ENCODE data around the gene MSN.

Gene MSN

GRCh38 chrX:65712005-65712806 is 44.8 kb downstream of the MSN start:
- ChIA-PET POLR2A (no interaction called here), CTCF (interaction anchor here (0.7 kb wide), 1 partner anchor 12 kb away, joined by 5 read pairs; no protein-coding TSS in a partner anchor)
- peaks cover 0 to 2% of the 10 kb centered on the region in 2 experiments; a peak in 2 of 3 replicates for H3K36me3 ChIP-seq (ENCODE audit: control insufficient read depth in 2 of 2, insufficient read depth in 1 of 2, low read length in 2 of 2)
- no peak overlapping the region for H3K27ac ChIP-seq (ENCODE audit: extremely low read depth, low read depth, low read length)
- H3K9me3 ChIP-seq (ENCODE audit: control insufficient read depth, insufficient read depth, low read depth, low read length) = no peaks in the 10 kb centered on the region; the same call in none of the 2 replicates
- no peaks in the 10 kb centered on the region for H3K4me1 ChIP-seq (ENCODE audit: control insufficient read depth, insufficient read depth, low read length)
- no peak for TF ChIP-seq SALL2 (tag by site-specific recombination; IDR thresholded peaks at IDR 0.05; ENCODE audit: borderline replicate concordance)
- TF ChIP-seq ZNF580 (tag by site-specific recombination; IDR thresholded peaks at IDR 0.05) = no peak
- TF ChIP-seq ZNF394 (tag by site-specific recombination; IDR thresholded peaks at IDR 0.05; ENCODE audit: borderline replicate concordance) = no peak
- TF ChIP-seq ZNF16 (tag by site-specific recombination; IDR thresholded peaks at IDR 0.05; ENCODE audit: low read depth) = no peak
- TF ChIP-seq ZSCAN30 (tag by site-specific recombination; IDR thresholded peaks at IDR 0.05) = no peak
- no peak for TF ChIP-seq ZNF426 (tag by site-specific recombination; IDR thresholded peaks at IDR 0.05)
- no peak for TF ChIP-seq SCRT2 (tag by site-specific recombination; IDR thresholded peaks at IDR 0.05)
- TF ChIP-seq OSR2 (tag by site-specific recombination; IDR thresholded peaks at IDR 0.05) = no peak
- no peak for TF ChIP-seq ZNF449 (tag by site-specific recombination; IDR thresholded peaks at IDR 0.05)
- no peak for TF ChIP-seq ZNF544 (tag by site-specific recombination; IDR thresholded peaks at IDR 0.05)
- TF ChIP-seq ZNF202 (tag by site-specific recombination; IDR thresholded peaks at IDR 0.05; ENCODE audit: borderline replicate concordance) = no peak
- no peak for TF ChIP-seq ZNF707 (tag by site-specific recombination; IDR thresholded peaks at IDR 0.05)
- no peak for TF ChIP-seq TCF7L2 (IDR thresholded peaks at IDR 0.05; ENCODE audit: borderline replicate concordance, low read depth, low read length)
- no peak for TF ChIP-seq GLI2 (tag by site-specific recombination; IDR thresholded peaks at IDR 0.05; ENCODE audit: borderline replicate concordance, low read depth)
- no peak for TF ChIP-seq ZNF785 (tag by site-specific recombination; IDR thresholded peaks at IDR 0.05)
- no peak for TF ChIP-seq ZSCAN5A (tag by site-specific recombination; IDR thresholded peaks at IDR 0.05)
- no peak for TF ChIP-seq RBAK (tag by site-specific recombination; IDR thresholded peaks at IDR 0.05)
- H3K4me3 ChIP-seq (ENCODE audit: low read depth, low read length) = no peak overlapping the region

GRCh38 chrX:65718538-65718937 is 51.1 kb downstream of the MSN start:
- ChIA-PET POLR2A (interaction anchor here (0.6 kb wide), 1 partner anchor 1849 kb away, joined by 5 read pairs; no protein-coding TSS in a partner anchor), CTCF (no interaction called here)
- TF ChIP-seq ZNF621 (tag by site-specific recombination; IDR thresholded peaks at IDR 0.05) = no peak
- TF ChIP-seq ZNF16 (tag by site-specific recombination; IDR thresholded peaks at IDR 0.05; ENCODE audit: low read depth) = no peak
- TF ChIP-seq ZNF560 (tag by site-specific recombination; IDR thresholded peaks at IDR 0.05; ENCODE audit: borderline replicate concordance) = no peak
- TF ChIP-seq ZNF133 (tag by site-specific recombination; IDR thresholded peaks at IDR 0.05) = no peak
- no peak for TF ChIP-seq ZBTB48 (tag by site-specific recombination; IDR thresholded peaks at IDR 0.05)
- no peak for TF ChIP-seq HOXD13 (CRISPR knock-in tag; IDR thresholded peaks at IDR 0.05; ENCODE audit: borderline replicate concordance)
- TF ChIP-seq ATF2 (tag by site-specific recombination; IDR thresholded peaks at IDR 0.05; ENCODE audit: low read depth) = no peak

More at GRCh38 chrX:65718538-65718937, 51.1 kb downstream of the MSN start:
- H3K27ac ChIP-seq (ENCODE audit: extremely low read depth, low read depth, low read length) = no peak overlapping the region
- no peak overlapping the region for H3K4me3 ChIP-seq (ENCODE audit: low read depth, low read length)
- H3K36me3 ChIP-seq (ENCODE audit: control insufficient read depth in 2 of 2, insufficient read depth in 1 of 2, low read length in 2 of 2) = peaks cover 0 to 4% of the 10 kb centered on the region in 2 experiments; a peak in 2 of 3 replicates
- no peaks in the 10 kb centered on the region for H3K4me1 ChIP-seq (ENCODE audit: control insufficient read depth, insufficient read depth, low read length)
- no peaks in the 10 kb centered on the region for H3K9me3 ChIP-seq (ENCODE audit: control insufficient read depth, insufficient read depth, low read depth, low read length)
